ENCODE measurements around the gene SORCS2. TPM values are rescaled to one million over a fixed set of nuclear protein-coding genes. Genes with fewer than 3 reads are reported as not detected.

The SORCS2 gene
- total and polyA plus RNA-seq, 2 of the 4 experiments (the other 2 are of a cell fraction) = 0.36 to 0.62 TPM

DNA sequence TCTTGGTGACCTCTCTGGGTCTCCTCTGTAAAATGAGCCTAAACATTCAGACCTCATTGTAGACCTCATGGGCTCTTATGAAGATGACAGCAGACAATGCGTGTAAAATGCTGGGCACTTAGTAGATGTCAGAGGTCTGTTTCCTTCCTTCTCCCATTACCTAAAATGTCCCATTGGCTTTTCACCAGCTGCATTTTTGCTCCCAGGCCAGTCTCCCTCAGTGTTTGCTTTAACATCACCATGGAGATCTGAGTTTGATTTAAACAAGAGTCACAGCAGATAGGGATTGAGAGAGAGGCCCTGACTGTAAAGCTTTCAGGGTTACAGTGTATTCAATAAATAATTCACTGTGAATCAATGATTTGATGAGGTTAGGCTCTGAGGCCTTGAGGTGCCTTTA is 218.1 kb downstream of the SORCS2 start:
- no peak overlapping the region for H3K4me2 ChIP-seq (ENCODE audit: low read depth, low read length)
- no CpG with 5 or more reads among the region's 1 CpG for WGBS, 2 experiments (ENCODE audit: extremely low coverage in 2 of 2, insufficient read length in 1 of 2)
- no TSS peak for BruUV-seq (replicated peaks)
- no peak overlapping the region for H3K56ac ChIP-seq (ENCODE audit: extremely low read depth, insufficient read depth, low read length)
- H3K4me1 ChIP-seq (ENCODE audit: control insufficient read depth, insufficient read depth, low read length) = no peaks in the 10 kb centered on the region
- in situ Hi-C loops (cut with MboI; ENCODE audit: low sequenced_read_pairs) (no loop called here), intact Hi-C loops (cut with micrococcal nuclease) (no loop called here), dilution Hi-C loops (cut with HindIII; ENCODE audit: low sequenced_read_pairs, unreplicated experiment) (no loop called here)
- H3K14ac ChIP-seq (replicated peaks; ENCODE audit: low read depth, low read length) = no peak overlapping the region
- no peak overlapping the region for H2AK9ac ChIP-seq (replicated peaks; ENCODE audit: low read depth, low read length, poor library complexity)
- no peak overlapping the region for H2BK5ac ChIP-seq (ENCODE audit: low read depth, low read length, poor library complexity, severe bottlenecking)
- H3K9me3 ChIP-seq (ENCODE audit: control insufficient read depth, insufficient read depth, low read length) = peaks cover 9% of the 10 kb centered on the region
- ATAC-seq (ENCODE audit: low read depth) = no peak
- no peak overlapping the region for H2BK20ac ChIP-seq (ENCODE audit: low read depth, low read length)
- TF ChIP-seq BHLHE40 (IDR thresholded peaks at IDR 0.05; ENCODE audit: low read depth, low read length) (no peak), POLR2A (IDR thresholded peaks at IDR 0.05; ENCODE audit: low read depth, low read length) (no peak), FOS (IDR thresholded peaks at IDR 0.05; ENCODE audit: low read depth, low read length) (no peak), MXI1 (IDR thresholded peaks at IDR 0.05; ENCODE audit: borderline replicate concordance, low read depth, low read length) (no peak), MAFK (IDR thresholded peaks at IDR 0.05; ENCODE audit: low read depth, low read length) (no peak), CHD1 (IDR thresholded peaks at IDR 0.05; ENCODE audit: low read depth, low read length) (no peak), RFX5 (IDR thresholded peaks at IDR 0.05; ENCODE audit: low read depth, low read length) (no peak), CEBPB (IDR thresholded peaks at IDR 0.05; ENCODE audit: low read depth, low read length) (no peak), NFE2L2 (IDR thresholded peaks at IDR 0.05; ENCODE audit: low read depth, low read length) (no peak), SMC3 (IDR thresholded peaks at IDR 0.05; ENCODE audit: low read depth, low read length) (no peak), RCOR1 (IDR thresholded peaks at IDR 0.05; ENCODE audit: insufficient replicate concordance, low read length) (no peak)
- TF ChIP-seq, protein P1, sequence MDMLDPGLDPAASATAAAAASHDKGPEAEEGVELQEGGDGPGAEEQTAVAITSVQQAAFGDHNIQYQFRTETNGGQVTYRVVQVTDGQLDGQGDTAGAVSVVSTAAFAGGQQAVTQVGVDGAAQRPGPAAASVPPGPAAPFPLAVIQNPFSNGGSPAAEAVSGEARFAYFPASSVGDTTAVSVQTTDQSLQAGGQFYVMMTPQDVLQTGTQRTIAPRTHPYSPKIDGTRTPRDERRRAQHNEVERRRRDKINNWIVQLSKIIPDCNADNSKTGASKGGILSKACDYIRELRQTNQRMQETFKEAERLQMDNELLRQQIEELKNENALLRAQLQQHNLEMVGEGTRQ (IDR thresholded peaks at IDR 0.05; ENCODE audit: low read depth, low read length) = no peak
- TF ChIP-seq, protein P2, sequence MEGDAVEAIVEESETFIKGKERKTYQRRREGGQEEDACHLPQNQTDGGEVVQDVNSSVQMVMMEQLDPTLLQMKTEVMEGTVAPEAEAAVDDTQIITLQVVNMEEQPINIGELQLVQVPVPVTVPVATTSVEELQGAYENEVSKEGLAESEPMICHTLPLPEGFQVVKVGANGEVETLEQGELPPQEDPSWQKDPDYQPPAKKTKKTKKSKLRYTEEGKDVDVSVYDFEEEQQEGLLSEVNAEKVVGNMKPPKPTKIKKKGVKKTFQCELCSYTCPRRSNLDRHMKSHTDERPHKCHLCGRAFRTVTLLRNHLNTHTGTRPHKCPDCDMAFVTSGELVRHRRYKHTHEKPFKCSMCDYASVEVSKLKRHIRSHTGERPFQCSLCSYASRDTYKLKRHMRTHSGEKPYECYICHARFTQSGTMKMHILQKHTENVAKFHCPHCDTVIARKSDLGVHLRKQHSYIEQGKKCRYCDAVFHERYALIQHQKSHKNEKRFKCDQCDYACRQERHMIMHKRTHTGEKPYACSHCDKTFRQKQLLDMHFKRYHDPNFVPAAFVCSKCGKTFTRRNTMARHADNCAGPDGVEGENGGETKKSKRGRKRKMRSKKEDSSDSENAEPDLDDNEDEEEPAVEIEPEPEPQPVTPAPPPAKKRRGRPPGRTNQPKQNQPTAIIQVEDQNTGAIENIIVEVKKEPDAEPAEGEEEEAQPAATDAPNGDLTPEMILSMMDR (conservative IDR thresholded peaks at IDR 0.05; ENCODE audit: low read depth, low read length) = no peak
- TF ChIP-seq, protein P3, sequence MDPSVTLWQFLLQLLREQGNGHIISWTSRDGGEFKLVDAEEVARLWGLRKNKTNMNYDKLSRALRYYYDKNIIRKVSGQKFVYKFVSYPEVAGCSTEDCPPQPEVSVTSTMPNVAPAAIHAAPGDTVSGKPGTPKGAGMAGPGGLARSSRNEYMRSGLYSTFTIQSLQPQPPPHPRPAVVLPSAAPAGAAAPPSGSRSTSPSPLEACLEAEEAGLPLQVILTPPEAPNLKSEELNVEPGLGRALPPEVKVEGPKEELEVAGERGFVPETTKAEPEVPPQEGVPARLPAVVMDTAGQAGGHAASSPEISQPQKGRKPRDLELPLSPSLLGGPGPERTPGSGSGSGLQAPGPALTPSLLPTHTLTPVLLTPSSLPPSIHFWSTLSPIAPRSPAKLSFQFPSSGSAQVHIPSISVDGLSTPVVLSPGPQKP (IDR thresholded peaks at IDR 0.05; ENCODE audit: borderline replicate concordance, low read depth, low read length) = no peak
- H3K18ac ChIP-seq (ENCODE audit: low read depth, low read length) = no peak overlapping the region
- no peak overlapping the region for H3K9ac ChIP-seq (ENCODE audit: low read depth, low read length)
- no peak overlapping the region for H3K4ac ChIP-seq (ENCODE audit: low read depth, low read length)
- POLR2A ChIA-PET (ENCODE audit: unreplicated experiment) = no interaction called here
- no peaks in the 10 kb centered on the region for H3K79me1 ChIP-seq (ENCODE audit: low read depth in 1 of 2, low read length in 2 of 2)
- H3K27ac ChIP-seq (ENCODE audit: insufficient read depth, low read length) = no peak overlapping the region
- H4K5ac ChIP-seq (ENCODE audit: low read depth, low read length) = no peak overlapping the region
- peak; percentile 2 for DNase-seq
- H2AFZ ChIP-seq (replicated peaks; ENCODE audit: low read length, poor library complexity) = no peak overlapping the region
- no peak overlapping the region for H2BK120ac ChIP-seq (ENCODE audit: low read depth, low read length)
- H4K8ac ChIP-seq (ENCODE audit: low read depth in 2 of 2, low read length in 2 of 2) = no peak overlapping the region
- no peak overlapping the region for H3K23ac ChIP-seq (ENCODE audit: low read depth, low read length)
- H2BK15ac ChIP-seq (ENCODE audit: low read depth, low read length) = no peak overlapping the region
- no peak overlapping the region for H3K4me3 ChIP-seq (ENCODE audit: insufficient read depth, low read depth, low read length)
- H3K27me3 ChIP-seq (ENCODE audit: control insufficient read depth, insufficient read depth, low read length) = peaks cover 23% of the 10 kb centered on the region
- no peak overlapping the region for H2AK5ac ChIP-seq (ENCODE audit: low read depth, low read length)
- H3K36me3 ChIP-seq (ENCODE audit: control insufficient read depth, insufficient read depth, low read length) = no peaks in the 10 kb centered on the region
- no peak overlapping the region for H4K91ac ChIP-seq (ENCODE audit: insufficient read depth, low read depth, low read length)
- H3K9me1 ChIP-seq (ENCODE audit: insufficient read depth, low read length) = no peaks in the 10 kb centered on the region
- CTCF ChIA-PET = no interaction called here
- no peaks in the 10 kb centered on the region for H4K20me1 ChIP-seq (ENCODE audit: insufficient read depth, low read length)
